ENCODE data around the gene TIAM1.

Gene TIAM1

DNA sequence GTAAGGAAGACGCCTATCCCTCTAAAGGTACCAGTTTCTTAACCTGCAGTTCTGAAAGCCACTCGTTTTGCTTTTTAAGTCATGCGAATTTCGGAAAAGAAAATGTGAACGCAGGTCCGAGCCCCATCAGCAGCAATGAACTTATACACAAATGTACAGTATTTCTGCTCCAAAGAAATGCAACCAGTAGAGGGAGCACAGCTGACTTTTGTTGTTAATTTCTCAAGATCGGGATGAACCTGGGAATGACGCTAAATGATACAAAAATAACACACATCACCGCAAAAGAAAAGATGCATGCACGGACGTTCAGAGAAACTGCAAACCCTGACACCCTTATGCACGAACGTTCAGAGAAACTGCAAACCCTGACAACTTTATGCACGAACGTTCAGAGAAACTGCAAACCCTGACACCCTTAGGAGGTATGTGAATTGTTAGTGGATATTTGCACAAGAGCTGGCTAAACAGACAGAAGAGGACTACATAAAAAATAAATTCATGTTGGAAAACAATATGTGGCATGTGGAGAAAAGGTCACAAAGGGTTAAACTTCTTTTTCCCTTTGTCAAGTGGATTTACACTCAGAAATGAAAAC lies 3.5 kb upstream of the TIAM1 start:
- DNase-seq (ENCODE audit: extremely low read depth, insufficient read length), result no peak
- TF ChIP-seq, protein P1, sequence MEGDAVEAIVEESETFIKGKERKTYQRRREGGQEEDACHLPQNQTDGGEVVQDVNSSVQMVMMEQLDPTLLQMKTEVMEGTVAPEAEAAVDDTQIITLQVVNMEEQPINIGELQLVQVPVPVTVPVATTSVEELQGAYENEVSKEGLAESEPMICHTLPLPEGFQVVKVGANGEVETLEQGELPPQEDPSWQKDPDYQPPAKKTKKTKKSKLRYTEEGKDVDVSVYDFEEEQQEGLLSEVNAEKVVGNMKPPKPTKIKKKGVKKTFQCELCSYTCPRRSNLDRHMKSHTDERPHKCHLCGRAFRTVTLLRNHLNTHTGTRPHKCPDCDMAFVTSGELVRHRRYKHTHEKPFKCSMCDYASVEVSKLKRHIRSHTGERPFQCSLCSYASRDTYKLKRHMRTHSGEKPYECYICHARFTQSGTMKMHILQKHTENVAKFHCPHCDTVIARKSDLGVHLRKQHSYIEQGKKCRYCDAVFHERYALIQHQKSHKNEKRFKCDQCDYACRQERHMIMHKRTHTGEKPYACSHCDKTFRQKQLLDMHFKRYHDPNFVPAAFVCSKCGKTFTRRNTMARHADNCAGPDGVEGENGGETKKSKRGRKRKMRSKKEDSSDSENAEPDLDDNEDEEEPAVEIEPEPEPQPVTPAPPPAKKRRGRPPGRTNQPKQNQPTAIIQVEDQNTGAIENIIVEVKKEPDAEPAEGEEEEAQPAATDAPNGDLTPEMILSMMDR (IDR thresholded peaks at IDR 0.05; ENCODE audit: insufficient read depth, low read length, poor library complexity, severe bottlenecking), result peak; percentile 36
- H3K36me3 ChIP-seq (ENCODE audit: control insufficient read depth, insufficient read depth, low read length), result no peaks in the 10 kb centered on the region
- H3K27me3 ChIP-seq (replicated peaks; ENCODE audit: control insufficient read depth, insufficient read depth, low read length), result no peaks in the 10 kb centered on the region; the same call in none of the 2 replicates
- H3K4me3 ChIP-seq (replicated peaks; ENCODE audit: low read depth, low read length), result no peak overlapping the region

DNA sequence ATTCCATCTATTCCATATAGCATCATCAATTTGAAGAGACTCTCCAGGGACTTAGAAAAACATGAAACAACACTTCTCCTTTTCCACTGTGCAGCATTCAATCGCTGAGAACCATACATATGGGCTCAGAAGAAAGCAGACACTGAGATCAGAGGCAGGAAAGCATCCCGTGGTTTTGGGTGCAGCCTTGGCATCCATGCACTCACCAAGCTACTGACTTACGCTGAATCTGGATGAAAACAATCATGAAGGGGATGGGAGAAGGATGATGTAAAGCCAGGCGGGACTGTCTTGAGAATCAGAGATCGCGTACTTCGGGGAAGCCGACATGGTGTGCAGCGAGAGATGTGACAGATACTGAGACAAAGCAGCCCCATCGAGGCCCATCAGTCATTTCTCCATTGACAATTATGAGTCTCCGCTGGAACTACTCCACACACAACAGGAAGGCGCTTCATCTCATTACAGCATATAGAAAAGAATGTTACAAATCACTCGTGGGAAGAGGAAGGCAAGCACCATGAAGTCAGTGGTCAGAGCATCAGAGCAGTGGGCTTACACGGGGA lies 2.3 kb upstream of the TIAM1 start:
- H3K27me3 ChIP-seq (replicated peaks; ENCODE audit: control insufficient read depth, insufficient read depth, low read length), result no peaks in the 10 kb centered on the region; the same call in none of the 2 replicates
- no peak for DNase-seq (ENCODE audit: extremely low read depth, insufficient read length)
- H3K36me3 ChIP-seq (ENCODE audit: control insufficient read depth, insufficient read depth, low read length), result no peaks in the 10 kb centered on the region
- TF ChIP-seq, protein P1 (IDR thresholded peaks at IDR 0.05; ENCODE audit: insufficient read depth, low read length, poor library complexity, severe bottlenecking), result no peak
- H3K4me3 ChIP-seq (replicated peaks; ENCODE audit: low read depth, low read length), result no peak overlapping the region

DNA sequence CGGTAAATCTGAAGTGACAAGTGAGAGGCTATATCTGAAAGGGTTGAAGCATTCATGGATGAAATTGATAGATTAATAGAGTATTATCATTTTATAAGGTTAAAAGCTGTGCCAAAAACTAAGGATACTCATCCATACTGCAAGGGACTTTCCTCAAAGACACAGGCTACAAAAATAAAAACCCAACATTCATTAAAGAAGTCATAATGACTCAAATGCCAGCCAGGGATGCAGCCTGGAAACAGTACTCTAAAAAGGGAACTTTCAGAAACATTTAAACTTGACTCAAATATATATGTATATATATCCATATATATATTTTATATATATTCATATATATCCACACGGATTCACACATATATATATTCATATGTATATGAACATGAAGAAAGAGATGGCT lies 1.1 kb upstream of the TIAM1 start:
- DNase-seq (ENCODE audit: extremely low read depth, insufficient read length), result no peak
- Histone ChIP-seq H3K36me3 (ENCODE audit: control insufficient read depth, insufficient read depth, low read length) (no peaks in the 10 kb centered on the region), H3K27me3 (replicated peaks; ENCODE audit: control insufficient read depth, insufficient read depth, low read length) (no peaks in the 10 kb centered on the region; the same call in none of the 2 replicates), H3K4me3 (replicated peaks; ENCODE audit: low read depth, low read length) (no peak overlapping the region)
- TF ChIP-seq, protein P1 (IDR thresholded peaks at IDR 0.05; ENCODE audit: insufficient read depth, low read length, poor library complexity, severe bottlenecking), result no peak

DNA sequence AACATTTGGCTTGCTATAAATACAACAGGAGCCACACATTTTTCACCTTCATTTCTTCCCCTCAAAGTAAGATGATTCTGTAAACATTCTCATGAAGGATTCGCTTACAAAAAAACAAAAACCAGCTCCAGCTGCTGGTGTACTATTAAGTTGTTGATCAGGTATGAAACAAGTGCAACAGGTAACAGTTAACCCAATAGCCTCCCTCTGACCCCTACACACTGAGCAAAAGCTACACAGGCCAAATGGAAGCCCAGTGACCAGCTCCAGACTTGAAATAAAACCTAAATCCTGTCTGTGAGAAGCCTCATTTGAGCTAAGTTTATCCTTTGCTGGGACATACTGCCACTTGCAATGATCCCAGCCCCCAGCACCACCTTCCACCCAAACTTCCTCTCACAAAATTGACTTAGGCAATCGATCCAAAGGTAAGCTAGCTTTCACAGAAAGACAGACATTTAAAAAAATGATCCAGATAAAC lies 991 bp downstream of the TIAM1 start:
- DNase-seq (ENCODE audit: extremely low read depth, insufficient read length), result no peak
- Histone ChIP-seq H3K36me3 (ENCODE audit: control insufficient read depth, insufficient read depth, low read length) (no peaks in the 10 kb centered on the region), H3K27me3 (replicated peaks; ENCODE audit: control insufficient read depth, insufficient read depth, low read length) (no peaks in the 10 kb centered on the region; the same call in none of the 2 replicates), H3K4me3 (replicated peaks; ENCODE audit: low read depth, low read length) (peak overlapping the region; percentile 60)
- TF ChIP-seq, protein P1 (IDR thresholded peaks at IDR 0.05; ENCODE audit: insufficient read depth, low read length, poor library complexity, severe bottlenecking), result no peak

- DNase-seq (ENCODE audit: extremely low read depth, insufficient read length), result no peak
- TF ChIP-seq, protein P1 (IDR thresholded peaks at IDR 0.05; ENCODE audit: insufficient read depth, low read length, poor library complexity, severe bottlenecking), result no peak
- no peaks in the 10 kb centered on the region for H3K36me3 ChIP-seq (ENCODE audit: control insufficient read depth, insufficient read depth, low read length)
- no peaks in the 10 kb centered on the region; the same call in none of the 2 replicates for H3K27me3 ChIP-seq (replicated peaks; ENCODE audit: control insufficient read depth, insufficient read depth, low read length)
- no peak overlapping the region for H3K4me3 ChIP-seq (replicated peaks; ENCODE audit: low read depth, low read length)
These were observed 1.7 kb downstream of the TIAM1 start for GRCh38 chr21:31342348-31342747.

All from GM06990 (cell line).